Measurements from ENCODE around the gene TRIM65. TPM values are rescaled to one million over a fixed set of nuclear protein-coding genes. Genes with fewer than 3 reads are reported as not detected.
A peak's percentile ranks its signal among the peaks of the same experiment; 100 is the strongest.

TRIM65 gene
- total and polyA plus RNA-seq, 2 of the 13 experiments (the other 11 are each of a cell fraction or from before 2014, with no cell fraction given): 10.3 to 22.4 TPM

DNA sequence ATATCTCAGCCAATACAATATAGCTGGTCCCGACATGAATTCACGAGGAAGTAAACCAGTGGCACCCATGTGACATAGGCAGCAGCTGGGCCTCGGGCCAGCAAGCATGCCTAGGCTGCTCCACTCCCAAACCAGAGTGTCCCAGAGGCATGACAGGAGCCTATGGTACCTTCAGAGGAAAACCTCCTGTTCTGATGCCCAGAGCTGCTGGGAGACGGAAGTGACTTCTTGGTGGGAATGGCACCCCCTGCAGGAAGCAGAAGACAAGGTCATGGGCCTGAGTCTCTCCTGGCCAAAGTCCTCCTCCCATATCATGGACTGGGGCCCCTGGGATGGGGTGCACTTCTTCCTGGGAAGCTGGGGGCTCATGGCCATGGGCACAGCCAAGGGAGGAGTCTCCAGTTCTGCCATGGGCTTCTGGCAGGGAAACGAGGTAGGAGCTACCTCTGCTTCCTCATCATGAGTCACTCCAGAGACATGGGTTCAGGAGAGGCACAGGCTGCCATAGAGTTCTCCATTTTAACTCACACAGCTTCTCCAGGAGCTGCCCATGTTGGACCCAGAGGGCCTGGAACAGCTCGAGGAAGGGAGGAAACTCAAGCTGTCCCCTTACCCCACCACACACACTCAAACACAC, 30.7 kb upstream of the TRIM65 start (continued):
- TF ChIP-seq, protein P1, sequence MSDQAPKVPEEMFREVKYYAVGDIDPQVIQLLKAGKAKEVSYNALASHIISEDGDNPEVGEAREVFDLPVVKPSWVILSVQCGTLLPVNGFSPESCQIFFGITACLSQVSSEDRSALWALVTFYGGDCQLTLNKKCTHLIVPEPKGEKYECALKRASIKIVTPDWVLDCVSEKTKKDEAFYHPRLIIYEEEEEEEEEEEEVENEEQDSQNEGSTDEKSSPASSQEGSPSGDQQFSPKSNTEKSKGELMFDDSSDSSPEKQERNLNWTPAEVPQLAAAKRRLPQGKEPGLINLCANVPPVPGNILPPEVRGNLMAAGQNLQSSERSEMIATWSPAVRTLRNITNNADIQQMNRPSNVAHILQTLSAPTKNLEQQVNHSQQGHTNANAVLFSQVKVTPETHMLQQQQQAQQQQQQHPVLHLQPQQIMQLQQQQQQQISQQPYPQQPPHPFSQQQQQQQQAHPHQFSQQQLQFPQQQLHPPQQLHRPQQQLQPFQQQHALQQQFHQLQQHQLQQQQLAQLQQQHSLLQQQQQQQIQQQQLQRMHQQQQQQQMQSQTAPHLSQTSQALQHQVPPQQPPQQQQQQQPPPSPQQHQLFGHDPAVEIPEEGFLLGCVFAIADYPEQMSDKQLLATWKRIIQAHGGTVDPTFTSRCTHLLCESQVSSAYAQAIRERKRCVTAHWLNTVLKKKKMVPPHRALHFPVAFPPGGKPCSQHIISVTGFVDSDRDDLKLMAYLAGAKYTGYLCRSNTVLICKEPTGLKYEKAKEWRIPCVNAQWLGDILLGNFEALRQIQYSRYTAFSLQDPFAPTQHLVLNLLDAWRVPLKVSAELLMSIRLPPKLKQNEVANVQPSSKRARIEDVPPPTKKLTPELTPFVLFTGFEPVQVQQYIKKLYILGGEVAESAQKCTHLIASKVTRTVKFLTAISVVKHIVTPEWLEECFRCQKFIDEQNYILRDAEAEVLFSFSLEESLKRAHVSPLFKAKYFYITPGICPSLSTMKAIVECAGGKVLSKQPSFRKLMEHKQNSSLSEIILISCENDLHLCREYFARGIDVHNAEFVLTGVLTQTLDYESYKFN (CRISPR knock-in tag; conservative IDR thresholded peaks at IDR 0.05): peak; percentile 53
- TF ChIP-seq, protein P2, sequence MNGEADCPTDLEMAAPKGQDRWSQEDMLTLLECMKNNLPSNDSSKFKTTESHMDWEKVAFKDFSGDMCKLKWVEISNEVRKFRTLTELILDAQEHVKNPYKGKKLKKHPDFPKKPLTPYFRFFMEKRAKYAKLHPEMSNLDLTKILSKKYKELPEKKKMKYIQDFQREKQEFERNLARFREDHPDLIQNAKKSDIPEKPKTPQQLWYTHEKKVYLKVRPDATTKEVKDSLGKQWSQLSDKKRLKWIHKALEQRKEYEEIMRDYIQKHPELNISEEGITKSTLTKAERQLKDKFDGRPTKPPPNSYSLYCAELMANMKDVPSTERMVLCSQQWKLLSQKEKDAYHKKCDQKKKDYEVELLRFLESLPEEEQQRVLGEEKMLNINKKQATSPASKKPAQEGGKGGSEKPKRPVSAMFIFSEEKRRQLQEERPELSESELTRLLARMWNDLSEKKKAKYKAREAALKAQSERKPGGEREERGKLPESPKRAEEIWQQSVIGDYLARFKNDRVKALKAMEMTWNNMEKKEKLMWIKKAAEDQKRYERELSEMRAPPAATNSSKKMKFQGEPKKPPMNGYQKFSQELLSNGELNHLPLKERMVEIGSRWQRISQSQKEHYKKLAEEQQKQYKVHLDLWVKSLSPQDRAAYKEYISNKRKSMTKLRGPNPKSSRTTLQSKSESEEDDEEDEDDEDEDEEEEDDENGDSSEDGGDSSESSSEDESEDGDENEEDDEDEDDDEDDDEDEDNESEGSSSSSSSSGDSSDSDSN (CRISPR knock-in tag; IDR thresholded peaks at IDR 0.05): no peak
- TF ChIP-seq NR1H2 (CRISPR knock-in tag; IDR thresholded peaks at IDR 0.05; ENCODE audit: borderline replicate concordance, low read depth) (no peak), ZNF644 (CRISPR knock-in tag; IDR thresholded peaks at IDR 0.05; ENCODE audit: low read depth) (peak; percentile 21; the same call in 1 of the 2 replicates), GTF2F1 (IDR thresholded peaks at IDR 0.05; ENCODE audit: low read length) (no peak), RXRB (CRISPR knock-in tag; IDR thresholded peaks at IDR 0.05; ENCODE audit: borderline replicate concordance) (no peak), PHF5A (CRISPR knock-in tag; IDR thresholded peaks at IDR 0.05; ENCODE audit: low read depth, unreplicated experiment) (no peak), SP4 (CRISPR knock-in tag; IDR thresholded peaks at IDR 0.05) (0 out of 2 replicates have a peak, but pooled peaks have one; percentile 33), BHLHE40 (IDR thresholded peaks at IDR 0.05; ENCODE audit: low read length) (no peak), CREB1 (IDR thresholded peaks at IDR 0.05) (no peak), CREB1 (CRISPR knock-in tag; IDR thresholded peaks at IDR 0.05) (no peak), PHF8 (CRISPR knock-in tag; IDR thresholded peaks at IDR 0.05) (no peak), ZNF737 (CRISPR knock-in tag; IDR thresholded peaks at IDR 0.05; ENCODE audit: borderline replicate concordance) (no peak), ZNF343 (CRISPR knock-in tag; IDR thresholded peaks at IDR 0.05) (0 out of 2 replicates have a peak, but pooled peaks have one; percentile 42), MTA1 (CRISPR knock-in tag; IDR thresholded peaks at IDR 0.05; ENCODE audit: borderline replicate concordance) (0 out of 2 replicates have a peak, but pooled peaks have one; percentile 38), ZNF569 (CRISPR knock-in tag; IDR thresholded peaks at IDR 0.05; ENCODE audit: borderline replicate concordance) (no peak), POLR2AphosphoS2 (IDR thresholded peaks at IDR 0.05; ENCODE audit: low read depth, low read length) (no peak), ISX (CRISPR knock-in tag; conservative IDR thresholded peaks at IDR 0.05) (no peak), KLF15 (CRISPR knock-in tag; IDR thresholded peaks at IDR 0.05; ENCODE audit: borderline replicate concordance) (no peak)
- TF ChIP-seq, protein P3, sequence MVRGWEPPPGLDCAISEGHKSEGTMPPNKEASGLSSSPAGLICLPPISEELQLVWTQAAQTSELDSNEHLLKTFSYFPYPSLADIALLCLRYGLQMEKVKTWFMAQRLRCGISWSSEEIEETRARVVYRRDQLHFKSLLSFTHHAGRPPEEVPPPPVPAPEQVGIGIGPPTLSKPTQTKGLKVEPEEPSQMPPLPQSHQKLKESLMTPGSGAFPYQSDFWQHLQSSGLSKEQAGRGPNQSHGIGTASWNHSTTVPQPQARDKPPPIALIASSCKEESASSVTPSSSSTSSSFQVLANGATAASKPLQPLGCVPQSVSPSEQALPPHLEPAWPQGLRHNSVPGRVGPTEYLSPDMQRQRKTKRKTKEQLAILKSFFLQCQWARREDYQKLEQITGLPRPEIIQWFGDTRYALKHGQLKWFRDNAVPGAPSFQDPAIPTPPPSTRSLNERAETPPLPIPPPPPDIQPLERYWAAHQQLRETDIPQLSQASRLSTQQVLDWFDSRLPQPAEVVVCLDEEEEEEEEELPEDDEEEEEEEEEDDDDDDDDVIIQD (CRISPR knock-in tag; IDR thresholded peaks at IDR 0.05; ENCODE audit: low read depth): no peak
- TF ChIP-seq, protein P4, sequence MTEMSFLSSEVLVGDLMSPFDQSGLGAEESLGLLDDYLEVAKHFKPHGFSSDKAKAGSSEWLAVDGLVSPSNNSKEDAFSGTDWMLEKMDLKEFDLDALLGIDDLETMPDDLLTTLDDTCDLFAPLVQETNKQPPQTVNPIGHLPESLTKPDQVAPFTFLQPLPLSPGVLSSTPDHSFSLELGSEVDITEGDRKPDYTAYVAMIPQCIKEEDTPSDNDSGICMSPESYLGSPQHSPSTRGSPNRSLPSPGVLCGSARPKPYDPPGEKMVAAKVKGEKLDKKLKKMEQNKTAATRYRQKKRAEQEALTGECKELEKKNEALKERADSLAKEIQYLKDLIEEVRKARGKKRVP (CRISPR knock-in tag; IDR thresholded peaks at IDR 0.05): no peak
- TF ChIP-seq, protein P5, sequence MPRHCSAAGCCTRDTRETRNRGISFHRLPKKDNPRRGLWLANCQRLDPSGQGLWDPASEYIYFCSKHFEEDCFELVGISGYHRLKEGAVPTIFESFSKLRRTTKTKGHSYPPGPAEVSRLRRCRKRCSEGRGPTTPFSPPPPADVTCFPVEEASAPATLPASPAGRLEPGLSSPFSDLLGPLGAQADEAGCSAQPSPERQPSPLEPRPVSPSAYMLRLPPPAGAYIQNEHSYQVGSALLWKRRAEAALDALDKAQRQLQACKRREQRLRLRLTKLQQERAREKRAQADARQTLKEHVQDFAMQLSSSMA (CRISPR knock-in tag; IDR thresholded peaks at IDR 0.05): no peak

All from HepG2 (cell line).